GM23338 (cell line): Measurements from ENCODE around the gene ADIPOR2. TPM values are rescaled to one million over a fixed set of nuclear protein-coding genes. Genes with fewer than 3 reads are reported as not detected.
"Not testable (repeated sequence)": the region's sequence is repeated elsewhere in the genome, so short reads cannot be mapped to it uniquely, and the experiment has no call there.

Experiments used
- ATAC-seq: fragments of 200-7000 bp; cut with Tn5 transposase; 3 replicates; pipeline ENCODE4 v1.9.1; 2020
- DNase-seq: peaks from one replicate; pipeline ENCODE4 v3.0.0-alpha.2; 2015; ENCODE audit warnings: low spot score
- H2AFZ ChIP-seq: fragments of 200-600 bp; sonication (generic); 2 replicates; pipeline ENCODE4 v1.8.0; 2016; ENCODE audit warnings: antibody characterized with exemption, mild to moderate bottlenecking, moderate library complexity
- H3F3A ChIP-seq: fragments of 200-600 bp; sonication (generic); replicated peaks from 2 replicates; pipeline ENCODE4 v1.8.0; 2017; ENCODE audit warnings: antibody characterized with exemption, mixed run types, low read depth
- H3K27ac ChIP-seq: fragments of 200-600 bp; sonication (generic); 2 replicates; pipeline ENCODE4 v1.6.1; 2016; ENCODE audit warnings: low read depth
- H3K27me3 ChIP-seq: fragments of 200-600 bp; sonication (generic); 2 replicates; pipeline ENCODE4 v1.8.0; 2016; ENCODE audit warnings: mild to moderate bottlenecking, mixed run types, moderate library complexity; ENCODE audit not compliant: insufficient read depth
- H3K36me3 ChIP-seq: fragments of 200-600 bp; sonication (generic); 2 replicates; pipeline ENCODE4 v1.8.0; 2016; ENCODE audit warnings: mild to moderate bottlenecking; ENCODE audit not compliant: insufficient read depth
- H3K4me1 ChIP-seq: fragments of 200-600 bp; sonication (generic); 2 replicates; pipeline ENCODE4 v1.8.0; 2016; ENCODE audit warnings: mild to moderate bottlenecking, moderate library complexity; ENCODE audit not compliant: insufficient read depth
- H3K4me2 ChIP-seq: fragments of 200-600 bp; sonication (generic); 2 replicates; pipeline ENCODE4 v1.7.1; 2017; ENCODE audit warnings: mixed run types
- H3K4me3 ChIP-seq: fragments of 200-600 bp; sonication (generic); 2 replicates; pipeline ENCODE4 v1.6.1; 2016; ENCODE audit warnings: mixed run types
- H3K79me2 ChIP-seq: fragments of 200-600 bp; sonication (generic); replicated peaks from 2 replicates; pipeline ENCODE4 v1.8.0; 2017; ENCODE audit warnings: mild to moderate bottlenecking; ENCODE audit not compliant: insufficient read depth
- H3K9me2 ChIP-seq: fragments of 200-600 bp; sonication (generic); 2 replicates; pipeline ENCODE4 v1.8.0; 2017; ENCODE audit not compliant: insufficient read depth
- H4K20me1 ChIP-seq: fragments of 200-600 bp; sonication (generic); replicated peaks from 2 replicates; pipeline ENCODE4 v1.8.0; 2017; ENCODE audit warnings: mild to moderate bottlenecking; ENCODE audit not compliant: insufficient read depth
- H3K27ac Mint-ChIP-seq: 2 replicates; pipeline ENCODE4 v1.8.0; 2020; ENCODE audit warnings: inconsistent platforms, mild to moderate bottlenecking, moderate library complexity, mixed read lengths
- H3K27me3 Mint-ChIP-seq: 3 replicates; pipeline ENCODE4 v1.8.0; 2022; ENCODE audit warnings: low read depth, mild to moderate bottlenecking, moderate library complexity, mixed read lengths, inconsistent platforms; ENCODE audit not compliant: insufficient read depth, poor library complexity
- H3K36me3 Mint-ChIP-seq: 3 replicates; pipeline ENCODE4 v1.8.0; 2021; ENCODE audit warnings: low read depth, mild to moderate bottlenecking, inconsistent platforms, moderate library complexity, mixed read lengths
- H3K4me1 Mint-ChIP-seq: 3 replicates; pipeline ENCODE4 v1.8.0; 2020; ENCODE audit warnings: mild to moderate bottlenecking, inconsistent platforms, mixed read lengths
- H3K4me3 Mint-ChIP-seq: 3 replicates; pipeline ENCODE4 v1.8.0; 2021; ENCODE audit warnings: moderate library complexity, mild to moderate bottlenecking, inconsistent platforms, mixed read lengths
- H3K9me3 Mint-ChIP-seq: 3 replicates; pipeline ENCODE4 v1.8.0; 2020; ENCODE audit warnings: moderate library complexity, mild to moderate bottlenecking, inconsistent platforms, mixed read lengths
- CREB1 ChIP-seq: fragments of 250-450 bp; sonication (Bioruptor Pico); IDR thresholded peaks from 2 replicates; pipeline ENCODE4 v1.5.0; 2020; ENCODE audit warnings: low read depth, mild to moderate bottlenecking, moderate library complexity
- ETS1 ChIP-seq: IDR thresholded peaks from 2 replicates; pipeline ENCODE4 v1.6.1; 2016; ENCODE audit warnings: antibody characterized with exemption
- EZH2phosphoT487 ChIP-seq: fragments of 200-600 bp; sonication (generic); IDR thresholded peaks from one replicate; pipeline ENCODE4 v1.8.1; 2018; ENCODE audit warnings: antibody characterized with exemption; ENCODE audit not compliant: unreplicated experiment
- JUNB ChIP-seq: IDR thresholded peaks from one replicate; pipeline ENCODE4 v1.6.1; 2016; ENCODE audit warnings: antibody characterized with exemption; ENCODE audit not compliant: unreplicated experiment
- NANOG ChIP-seq: IDR thresholded peaks from 2 replicates; pipeline ENCODE4 v1.6.1; 2016; ENCODE audit warnings: antibody characterized with exemption, borderline replicate concordance
- POLR2AphosphoS5 ChIP-seq: IDR thresholded peaks from 2 replicates; pipeline ENCODE4 v1.6.1; 2016; ENCODE audit warnings: antibody characterized with exemption, low read depth
- ZNF114 ChIP-seq: fragments of 250-450 bp; sonication (Bioruptor Pico); IDR thresholded peaks from 2 replicates; pipeline ENCODE4 v1.5.0; 2020; ENCODE audit warnings: mild to moderate bottlenecking, moderate library complexity
- polyA plus RNA-seq: library from polyadenylated mRNA; unstranded; fragments of >200 nt; fragmentation: Nextera tagmentation; extraction: Ambion mirVana; gene quantifications from 2 replicates; pipeline ENCODE4 v1.2.1, GENCODE V29; 2016
- total RNA-seq: library from RNA; depleted of rRNA; stranded (reverse); fragments of >200 nt; shearing (Covaris generic); gene quantifications from 2 replicates; pipeline ENCODE4 v1.2.3, GENCODE V29; 2014
- TF ChIP-seq, protein P1 (sequence below): IDR thresholded peaks from one replicate; pipeline ENCODE4 v1.6.1; 2018; ENCODE audit warnings: antibody characterized with exemption; ENCODE audit not compliant: unreplicated experiment
- TF ChIP-seq, protein P2 (sequence below), 2 experiments: fragments of 200-600 bp in 1 of 2; sonication (generic) in 1 of 2; conservative IDR thresholded peaks; 2 replicates each; pipeline versions ENCODE4 v1.5.1 to v1.6.1; 2016 to 2017; ENCODE audit warnings: antibody characterized with exemption in 2 of 2, low read depth in 2 of 2, mild to moderate bottlenecking in 2 of 2, moderate library complexity in 1 of 2

ADIPOR2 gene
- total and polyA plus RNA-seq, 2 experiments from 2014 or later, result 11.7 to 36.2 TPM

DNA sequence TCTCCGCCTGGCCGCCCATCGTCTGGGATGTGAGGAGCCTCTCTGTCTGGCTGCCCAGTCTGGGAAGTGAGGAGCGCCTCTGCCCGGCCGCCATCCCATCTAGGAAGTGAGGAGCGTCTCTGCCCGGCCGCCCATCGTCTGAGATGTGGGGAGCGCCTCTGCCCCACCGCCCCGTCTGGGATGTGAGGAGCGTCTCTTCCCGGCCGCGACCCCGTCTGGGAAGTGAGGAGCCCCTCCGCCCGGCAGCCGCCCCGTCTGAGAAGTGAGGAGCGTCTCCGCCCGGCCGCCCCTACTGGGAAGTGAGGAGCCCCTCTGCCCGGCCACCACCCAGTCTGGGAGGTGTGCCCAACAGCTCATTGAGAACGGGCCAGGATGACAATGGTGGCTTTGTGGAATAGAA is 127.1 kb downstream of the ADIPOR2 start:
- H3K9me2 ChIP-seq, H3K4me3 ChIP-seq, H3F3A ChIP-seq, H3K27ac ChIP-seq, H2AFZ ChIP-seq, H3K4me2 ChIP-seq, ATAC-seq, H3K4me3 Mint-ChIP-seq, H3K9me3 Mint-ChIP-seq, H3K27ac Mint-ChIP-seq, H4K20me1 ChIP-seq, H3K4me1 ChIP-seq, DNase-seq, H3K79me2 ChIP-seq, H3K36me3 Mint-ChIP-seq, H3K36me3 ChIP-seq: not testable (repeated sequence)
- Mint-ChIP-seq H3K4me1 (peaks cover 18% of the 10 kb centered on the region), H3K27me3 (peaks cover 34% of the 10 kb centered on the region)
- peaks cover 20% of the 10 kb centered on the region for H3K27me3 ChIP-seq

DNA sequence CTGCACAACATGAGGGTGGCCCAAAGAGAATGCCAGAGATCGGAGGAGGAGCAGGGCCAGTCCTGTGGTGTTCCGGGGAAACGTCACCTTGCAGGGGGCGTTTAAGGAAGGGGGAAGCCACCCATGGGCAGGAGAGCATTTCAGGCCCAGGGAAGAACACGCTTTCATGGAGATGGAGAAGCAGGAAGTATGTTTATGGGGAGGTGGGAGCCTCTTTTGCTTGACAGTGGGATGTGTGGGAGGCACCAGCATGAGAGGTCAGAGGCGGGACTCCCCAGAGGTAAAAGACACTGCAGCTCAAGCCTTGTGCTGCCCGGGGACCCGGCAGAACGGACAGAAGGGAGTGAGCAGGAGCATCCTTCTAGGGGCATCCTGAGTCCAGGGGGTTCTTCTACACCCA is 128.2 kb downstream of the ADIPOR2 start:
- no peak overlapping the region for H3K27ac ChIP-seq
- Mint-ChIP-seq H3K9me3 (no peaks in the 10 kb centered on the region; the same call in 1 of the 3 replicates), H3K4me3 (no peak overlapping the region), H3K27me3 (peaks cover 36% of the 10 kb centered on the region), H3K36me3 (no peaks in the 10 kb centered on the region), H3K4me1 (peaks cover 18% of the 10 kb centered on the region), H3K27ac (no peak overlapping the region)
- TF ChIP-seq NANOG, result no peak
- TF ChIP-seq CREB1 (CRISPR knock-in tag), result no peak
- no peak for TF ChIP-seq JUNB
- no peak for TF ChIP-seq ZNF114 (CRISPR knock-in tag)
- TF ChIP-seq, protein P1, sequence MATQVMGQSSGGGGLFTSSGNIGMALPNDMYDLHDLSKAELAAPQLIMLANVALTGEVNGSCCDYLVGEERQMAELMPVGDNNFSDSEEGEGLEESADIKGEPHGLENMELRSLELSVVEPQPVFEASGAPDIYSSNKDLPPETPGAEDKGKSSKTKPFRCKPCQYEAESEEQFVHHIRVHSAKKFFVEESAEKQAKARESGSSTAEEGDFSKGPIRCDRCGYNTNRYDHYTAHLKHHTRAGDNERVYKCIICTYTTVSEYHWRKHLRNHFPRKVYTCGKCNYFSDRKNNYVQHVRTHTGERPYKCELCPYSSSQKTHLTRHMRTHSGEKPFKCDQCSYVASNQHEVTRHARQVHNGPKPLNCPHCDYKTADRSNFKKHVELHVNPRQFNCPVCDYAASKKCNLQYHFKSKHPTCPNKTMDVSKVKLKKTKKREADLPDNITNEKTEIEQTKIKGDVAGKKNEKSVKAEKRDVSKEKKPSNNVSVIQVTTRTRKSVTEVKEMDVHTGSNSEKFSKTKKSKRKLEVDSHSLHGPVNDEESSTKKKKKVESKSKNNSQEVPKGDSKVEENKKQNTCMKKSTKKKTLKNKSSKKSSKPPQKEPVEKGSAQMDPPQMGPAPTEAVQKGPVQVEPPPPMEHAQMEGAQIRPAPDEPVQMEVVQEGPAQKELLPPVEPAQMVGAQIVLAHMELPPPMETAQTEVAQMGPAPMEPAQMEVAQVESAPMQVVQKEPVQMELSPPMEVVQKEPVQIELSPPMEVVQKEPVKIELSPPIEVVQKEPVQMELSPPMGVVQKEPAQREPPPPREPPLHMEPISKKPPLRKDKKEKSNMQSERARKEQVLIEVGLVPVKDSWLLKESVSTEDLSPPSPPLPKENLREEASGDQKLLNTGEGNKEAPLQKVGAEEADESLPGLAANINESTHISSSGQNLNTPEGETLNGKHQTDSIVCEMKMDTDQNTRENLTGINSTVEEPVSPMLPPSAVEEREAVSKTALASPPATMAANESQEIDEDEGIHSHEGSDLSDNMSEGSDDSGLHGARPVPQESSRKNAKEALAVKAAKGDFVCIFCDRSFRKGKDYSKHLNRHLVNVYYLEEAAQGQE, result no peak
- no peak for TF ChIP-seq ETS1
- TF ChIP-seq, protein P2, sequence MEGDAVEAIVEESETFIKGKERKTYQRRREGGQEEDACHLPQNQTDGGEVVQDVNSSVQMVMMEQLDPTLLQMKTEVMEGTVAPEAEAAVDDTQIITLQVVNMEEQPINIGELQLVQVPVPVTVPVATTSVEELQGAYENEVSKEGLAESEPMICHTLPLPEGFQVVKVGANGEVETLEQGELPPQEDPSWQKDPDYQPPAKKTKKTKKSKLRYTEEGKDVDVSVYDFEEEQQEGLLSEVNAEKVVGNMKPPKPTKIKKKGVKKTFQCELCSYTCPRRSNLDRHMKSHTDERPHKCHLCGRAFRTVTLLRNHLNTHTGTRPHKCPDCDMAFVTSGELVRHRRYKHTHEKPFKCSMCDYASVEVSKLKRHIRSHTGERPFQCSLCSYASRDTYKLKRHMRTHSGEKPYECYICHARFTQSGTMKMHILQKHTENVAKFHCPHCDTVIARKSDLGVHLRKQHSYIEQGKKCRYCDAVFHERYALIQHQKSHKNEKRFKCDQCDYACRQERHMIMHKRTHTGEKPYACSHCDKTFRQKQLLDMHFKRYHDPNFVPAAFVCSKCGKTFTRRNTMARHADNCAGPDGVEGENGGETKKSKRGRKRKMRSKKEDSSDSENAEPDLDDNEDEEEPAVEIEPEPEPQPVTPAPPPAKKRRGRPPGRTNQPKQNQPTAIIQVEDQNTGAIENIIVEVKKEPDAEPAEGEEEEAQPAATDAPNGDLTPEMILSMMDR (conservative IDR thresholded peaks at IDR 0.05; ENCODE audit: low read depth in 2 of 2), result no peak
- TF ChIP-seq EZH2phosphoT487, result no peak
- TF ChIP-seq POLR2AphosphoS5, result no peak
- H3K4me1 ChIP-seq, result no peaks in the 10 kb centered on the region
- no peaks in the 10 kb centered on the region for H3K36me3 ChIP-seq
- no peak overlapping the region for H3K4me3 ChIP-seq
- no peaks in the 10 kb centered on the region for H4K20me1 ChIP-seq
- no peak for ATAC-seq
- H3F3A ChIP-seq, result no peaks in the 10 kb centered on the region
- H3K4me2 ChIP-seq, result no peak overlapping the region
- H3K27me3 ChIP-seq, result peaks cover 20% of the 10 kb centered on the region
- no peak overlapping the region for H2AFZ ChIP-seq
- H3K79me2 ChIP-seq, result no peaks in the 10 kb centered on the region
- no peak for DNase-seq
- no peaks in the 10 kb centered on the region for H3K9me2 ChIP-seq
